NCI-H2107 treated with DMSO at 0.1 percent for 48 hours (cell line): ENCODE data around the gene OR2T3.
"Not testable (repeated sequence)": the region's sequence is repeated elsewhere in the genome, so short reads cannot be mapped to it uniquely, and the experiment has no call there.

ENCODE experiments used
- DNase-seq: peaks from one replicate; lab custom pipeline; 2025; ENCODE audit not compliant: unreplicated experiment; lab: John Stamatoyannopoulos, UW

Gene OR2T3

GRCh38 chr1:248473051-248473450 lies at the start of gene OR2T3:
Gene OR2T3 (plus strand): TSS chr1:248473351. CDS start chr1:248473351, 0 bp downstream.
- DNase-seq, result not testable (repeated sequence)

- not testable (repeated sequence) for DNase-seq
These were observed 45.5 kb upstream of the OR2T3 start for GRCh38 chr1:248427526-248428191.

GRCh38 chr1:248428192-248428533 lies 45.0 kb upstream of the OR2T3 start:
- not testable (repeated sequence) for DNase-seq

- DNase-seq, result not testable (repeated sequence)
These were observed 41.5 kb upstream of the OR2T3 start for GRCh38 chr1:248431683-248432082.

GRCh38 chr1:248432201-248432600 lies 41.0 kb upstream of the OR2T3 start:
- not testable (repeated sequence) for DNase-seq

- not testable (repeated sequence) for DNase-seq
These were observed 39.2 kb upstream of the OR2T3 start for GRCh38 chr1:248433811-248434415.

GRCh38 chr1:248434913-248435312 lies 38.2 kb upstream of the OR2T3 start:
- DNase-seq, result not testable (repeated sequence)

GRCh38 chr1:248436303-248436702 lies 36.8 kb upstream of the OR2T3 start:
- DNase-seq, result not testable (repeated sequence)

GRCh38 chr1:248438668-248439067 lies 34.5 kb upstream of the OR2T3 start:
- not testable (repeated sequence) for DNase-seq

GRCh38 chr1:248439283-248439682 lies 33.9 kb upstream of the OR2T3 start:
- not testable (repeated sequence) for DNase-seq

- DNase-seq, result not testable (repeated sequence)
These were observed 30.5 kb upstream of the OR2T3 start for GRCh38 chr1:248442500-248443277.

- DNase-seq, result not testable (repeated sequence)
These were observed 28.5 kb upstream of the OR2T3 start for GRCh38 chr1:248444603-248445002.

GRCh38 chr1:248445399-248445798 lies 27.8 kb upstream of the OR2T3 start, which contains the start of gene OR2T2:
Gene OR2T2 (plus strand): TSS chr1:248445637. CDS start chr1:248452798, 7,161 bp downstream.
- not testable (repeated sequence) for DNase-seq

- DNase-seq, result not testable (repeated sequence)
These were observed 24.6 kb upstream of the OR2T3 start for GRCh38 chr1:248448409-248449074.

GRCh38 chr1:248449821-248450465 lies 23.2 kb upstream of the OR2T3 start:
- not testable (repeated sequence) for DNase-seq

GRCh38 chr1:248450466-248451145 lies 22.5 kb upstream of the OR2T3 start:
- DNase-seq, result not testable (repeated sequence)

GRCh38 chr1:248453619-248454018 lies 19.5 kb upstream of the OR2T3 start:
- DNase-seq, result not testable (repeated sequence)

GRCh38 chr1:248455045-248455444 lies 18.1 kb upstream of the OR2T3 start:
- not testable (repeated sequence) for DNase-seq

GRCh38 chr1:248456635-248457034 lies 16.5 kb upstream of the OR2T3 start:
- not testable (repeated sequence) for DNase-seq

- not testable (repeated sequence) for DNase-seq
These were observed 14.0 kb upstream of the OR2T3 start for GRCh38 chr1:248459117-248459516.
